ENCODE measurements around the gene SLC13A2. TPM values are rescaled to one million over a fixed set of nuclear protein-coding genes. Genes with fewer than 3 reads are reported as not detected.

Gene SLC13A2
- total RNA-seq, 1 experiment from 2014 or later: not detected

DNA sequence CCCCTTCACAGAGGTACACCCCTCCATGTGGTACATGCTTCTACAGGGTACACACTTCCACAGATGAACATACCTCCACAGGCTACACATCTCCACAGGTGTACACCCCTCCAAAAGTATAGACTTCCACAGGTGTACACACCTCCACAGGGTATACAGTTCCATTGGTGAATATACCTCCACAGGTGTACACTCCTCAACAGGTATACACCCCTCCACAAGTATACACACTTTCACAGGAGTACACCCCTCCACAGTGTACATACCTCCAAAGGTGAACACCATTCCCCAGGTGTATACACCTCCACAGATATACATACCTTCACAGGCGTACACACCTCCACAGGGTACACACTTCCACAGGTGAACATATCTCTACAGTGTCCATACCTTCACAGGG lies 42.1 kb downstream of the SLC13A2 start:
- H3K4ac ChIP-seq (ENCODE audit: low read depth, low read length): no peak overlapping the region
- no peak overlapping the region for H4K91ac ChIP-seq (ENCODE audit: insufficient read length, low read depth, low read length)
- H2AK5ac ChIP-seq (ENCODE audit: insufficient read length, low read length): no peak overlapping the region
- no peaks in the 10 kb centered on the region for H3K9me3 ChIP-seq (ENCODE audit: control insufficient read depth, low read depth, low read length)
- H3K27me3 Mint-ChIP-seq (ENCODE audit: low read depth): peaks cover 23% of the 10 kb centered on the region
- no peak overlapping the region for H2BK15ac ChIP-seq (ENCODE audit: low read depth, low read length)
- H2BK20ac ChIP-seq (ENCODE audit: low read depth, low read length, poor library complexity, severe bottlenecking): no peak overlapping the region
- H3T11ph ChIP-seq (ENCODE audit: low read length): no peak overlapping the region
- H2BK120ac ChIP-seq (ENCODE audit: low read depth, low read length, poor library complexity, severe bottlenecking): no peak overlapping the region
- no peak overlapping the region for H3K4me3 Mint-ChIP-seq
- H3K27ac ChIP-seq (ENCODE audit: insufficient read length, low read depth, low read length): no peak overlapping the region
- no peak overlapping the region for H2BK5ac ChIP-seq (ENCODE audit: insufficient read length, low read length)
- no peaks in the 10 kb centered on the region for H3K79me1 ChIP-seq (ENCODE audit: insufficient read depth, low read depth, low read length, poor library complexity, severe bottlenecking)
- no peaks in the 10 kb centered on the region for H3K4me1 ChIP-seq (ENCODE audit: insufficient read depth, low read length)
- H3K36me3 Mint-ChIP-seq (ENCODE audit: insufficient read depth in 1 of 3, low read depth in 3 of 3): no peaks in the 10 kb centered on the region
- H2AFZ ChIP-seq (ENCODE audit: low read length): no peak overlapping the region
- H4K8ac ChIP-seq (replicated peaks; ENCODE audit: insufficient read length, low read depth, low read length): no peak overlapping the region
- no peak overlapping the region for H3K9ac ChIP-seq (ENCODE audit: extremely low read depth, insufficient read length, low read length)
- no peaks in the 10 kb centered on the region for H4K20me1 ChIP-seq (ENCODE audit: control insufficient read depth, insufficient read depth, insufficient read length)
- no CpG with 5 or more reads among the region's 1 CpG for WGBS (ENCODE audit: extremely low coverage, insufficient read length, low lambda C conversion rate)
- no peak overlapping the region for H2BK12ac ChIP-seq (ENCODE audit: insufficient read length, low read depth, low read length)
- no peak overlapping the region for H3K14ac ChIP-seq (ENCODE audit: insufficient read depth, low read length)
- no peak overlapping the region for H3K27ac Mint-ChIP-seq
- TF ChIP-seq CTCF (conservative IDR thresholded peaks at IDR 0.05): no peak
- no peaks in the 10 kb centered on the region for H3K79me2 ChIP-seq (ENCODE audit: insufficient read depth, low read length)
- peaks cover 2 to 5% of the 10 kb centered on the region in 2 experiments; a peak in 2 of 5 replicates for H3K9me3 Mint-ChIP-seq
- peaks cover 5 to 9% of the 10 kb centered on the region in 2 experiments; a peak in 3 of 4 replicates for H3K4me1 Mint-ChIP-seq
- H3K56ac ChIP-seq (ENCODE audit: insufficient read length, low read depth, low read length): no peak overlapping the region
- no peak overlapping the region for H3K23ac ChIP-seq (ENCODE audit: insufficient read length, low read depth, low read length)
- no peak overlapping the region for H3K18ac ChIP-seq (ENCODE audit: insufficient read length, low read depth, low read length)
- DNase-seq: no peak
- no peaks in the 10 kb centered on the region for H3K27me3 ChIP-seq (ENCODE audit: insufficient read depth, low read length)
- no peak overlapping the region for H3K4me2 ChIP-seq (ENCODE audit: insufficient read depth, insufficient read length, low read length)
- H4K5ac ChIP-seq (ENCODE audit: insufficient read length, low read depth, low read length): no peak overlapping the region
- no peaks in the 10 kb centered on the region for H3K23me2 ChIP-seq (ENCODE audit: insufficient read length, low read depth, low read length, poor library complexity, severe bottlenecking)
